NOMO-1 treated with dmso at 0.1 percent for 144 hours (cell line): ENCODE measurements around the gene CDH13.

Experiments
- DNase-seq: peaks from one replicate; lab custom pipeline; 2025; ENCODE audit not compliant: unreplicated experiment; lab: John Stamatoyannopoulos, UW

Gene CDH13

GRCh38 chr16:83392743-83393142 is 766.0 kb downstream of the CDH13 start:
- DNase-seq = no peak

GRCh38 chr16:83393196-83393981 is 766.6 kb downstream of the CDH13 start:
- no peak for DNase-seq

GRCh38 chr16:83397601-83398291 is 771.0 kb downstream of the CDH13 start:
- no peak for DNase-seq

GRCh38 chr16:83400234-83400633 is 773.5 kb downstream of the CDH13 start:
- DNase-seq = no peak

- DNase-seq = no peak
These were observed 775.5 kb downstream of the CDH13 start for GRCh38 chr16:83402160-83402814.

- DNase-seq = no peak
These were observed 776.2 kb downstream of the CDH13 start for GRCh38 chr16:83402967-83403366.

- DNase-seq = no peak
These were observed 777.0 kb downstream of the CDH13 start for GRCh38 chr16:83403761-83404160.

GRCh38 chr16:83404261-83404660 is 777.5 kb downstream of the CDH13 start:
- DNase-seq = no peak

- DNase-seq = no peak
These were observed 781.2 kb downstream of the CDH13 start for GRCh38 chr16:83407928-83408327.

GRCh38 chr16:83409347-83409746 is 782.6 kb downstream of the CDH13 start:
- DNase-seq = no peak

GRCh38 chr16:83418565-83418964 is 791.8 kb downstream of the CDH13 start:
- DNase-seq = no peak

- DNase-seq = no peak
These were observed 793.5 kb downstream of the CDH13 start for GRCh38 chr16:83420206-83420760.

GRCh38 chr16:83433201-83433600 is 806.4 kb downstream of the CDH13 start:
- DNase-seq = no peak

GRCh38 chr16:83437036-83437435 is 810.3 kb downstream of the CDH13 start:
- DNase-seq = no peak

GRCh38 chr16:83438326-83438725 is 811.6 kb downstream of the CDH13 start:
- no peak for DNase-seq

GRCh38 chr16:83439412-83439811 is 812.6 kb downstream of the CDH13 start:
- DNase-seq = no peak

- DNase-seq = no peak
These were observed 814.7 kb downstream of the CDH13 start for GRCh38 chr16:83441517-83441916.

GRCh38 chr16:83443972-83444371 is 817.2 kb downstream of the CDH13 start:
- no peak for DNase-seq

- no peak for DNase-seq
These were observed 820.8 kb downstream of the CDH13 start for GRCh38 chr16:83447560-83447959.

GRCh38 chr16:83449861-83450260 is 823.1 kb downstream of the CDH13 start:
- DNase-seq = no peak

- no peak for DNase-seq
These were observed 827.2 kb downstream of the CDH13 start for GRCh38 chr16:83453977-83454376.

- no peak for DNase-seq
These were observed 828.9 kb downstream of the CDH13 start for GRCh38 chr16:83455716-83456115.
